UCSD-AML1 (cell line): ENCODE data around the gene PRR36.
A peak's percentile ranks its signal among the peaks of the same experiment; 100 is the strongest.
"Not testable (repeated sequence)": the region's sequence is repeated elsewhere in the genome, so short reads cannot be mapped to it uniquely, and the experiment has no call there.

Experiments used
- DNase-seq: peaks from one replicate; lab custom pipeline; 2025; ENCODE audit not compliant: unreplicated experiment; lab: John Stamatoyannopoulos, UW

Gene PRR36

GRCh38 chr19:7874076-7874896, at the start of gene PRR36:
Gene PRR36, minus strand, starts transcription at chr19:7874390. Its CDS starts 701 bp downstream, at chr19:7873689.
- DNase-seq: peak; percentile 71

- DNase-seq: no peak
Measured at GRCh38 chr19:7923295-7924191, 49.4 kb upstream of the PRR36 start.

GRCh38 chr19:7922836-7923195, 48.6 kb upstream of the PRR36 start:
- DNase-seq: no peak

- DNase-seq: no peak
Measured at GRCh38 chr19:7921967-7922835, 48.0 kb upstream of the PRR36 start.

- DNase-seq: no peak
Measured at GRCh38 chr19:7921302-7921966, 47.2 kb upstream of the PRR36 start.

GRCh38 chr19:7920519-7921301, 46.5 kb upstream of the PRR36 start:
- peak; percentile 99 for DNase-seq

- peak; percentile 94 for DNase-seq
Measured at GRCh38 chr19:7919610-7920518, 45.7 kb upstream of the PRR36 start, which contains the start of gene SNAPC2. Gene SNAPC2, plus strand, starts transcription at chr19:7920338. Its CDS starts 29 bp downstream, at chr19:7920367.

GRCh38 chr19:7918615-7919421, 44.6 kb upstream of the PRR36 start:
- no peak for DNase-seq

GRCh38 chr19:7918062-7918614, 43.9 kb upstream of the PRR36 start:
- not testable (repeated sequence) for DNase-seq

GRCh38 chr19:7917267-7918061, 43.3 kb upstream of the PRR36 start:
- DNase-seq: peak; percentile 50

GRCh38 chr19:7916955-7917266, 42.7 kb upstream of the PRR36 start:
- no peak for DNase-seq

GRCh38 chr19:7916103-7916954, 42.1 kb upstream of the PRR36 start:
- peak; percentile 23 for DNase-seq

GRCh38 chr19:7915250-7916102, 41.3 kb upstream of the PRR36 start:
- DNase-seq: no peak

GRCh38 chr19:7914598-7915045, 40.4 kb upstream of the PRR36 start, which contains the start of gene TGFBR3L:
Gene TGFBR3L, plus strand, starts transcription at chr19:7914830.
- DNase-seq: no peak

- DNase-seq: no peak
Measured at GRCh38 chr19:7914099-7914498, 39.9 kb upstream of the PRR36 start.
